Gastrocnemius medialis (tissue), 4 donors: Measurements from ENCODE around the gene FRRS1L.

ENCODE experiments used
- POLR2A ChIP-seq, 2 donors: fragments of 450-650 bp; IDR thresholded peaks; one replicate each; pipeline ENCODE4 v1.6.1; 2017; ENCODE audit warnings: antibody characterized with exemption in 2 of 2, mild to moderate bottlenecking in 2 of 2, moderate library complexity in 2 of 2
- TF ChIP-seq, protein P1 (sequence below), 5 experiments: fragments of 450-650 bp in 3 of 5; fragments of 200-600 bp in 2 of 5; sonication (generic) in 2 of 5; IDR thresholded peaks in 4 of 5; conservative IDR thresholded peaks in 1 of 5; 1 replicate in 4 of 5; 2 replicates in 1 of 5; pipeline ENCODE4 v1.5.1; 2016 to 2019; ENCODE audit warnings: antibody characterized with exemption in 5 of 5, mild to moderate bottlenecking in 3 of 5, moderate library complexity in 3 of 5

DNA sequence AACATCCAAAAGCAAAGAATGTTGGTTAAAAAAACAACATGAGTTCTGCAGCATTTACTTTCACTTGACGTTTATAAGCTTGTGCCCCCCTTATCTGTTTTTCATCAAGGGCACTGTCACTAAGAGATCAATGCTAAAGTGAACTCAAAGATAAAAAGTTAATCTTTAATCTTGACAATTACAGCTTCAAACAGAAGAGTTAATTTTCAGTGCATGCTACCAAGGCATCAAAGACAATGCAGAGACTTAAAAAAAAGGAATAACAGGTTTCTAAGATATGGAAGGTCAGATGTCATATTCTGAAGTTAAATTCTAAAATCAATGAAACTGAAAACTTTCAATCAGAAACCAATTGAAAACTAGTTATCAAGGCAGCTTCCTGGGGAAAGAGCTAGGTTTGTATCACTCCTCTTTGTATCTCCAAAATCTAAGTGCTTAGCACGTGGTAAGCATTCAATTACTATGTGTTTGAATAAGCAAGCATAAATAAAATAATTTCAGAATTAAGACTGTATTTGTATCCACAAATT lies 84.9 kb downstream of the FRRS1L start:
- TF ChIP-seq, protein P1, sequence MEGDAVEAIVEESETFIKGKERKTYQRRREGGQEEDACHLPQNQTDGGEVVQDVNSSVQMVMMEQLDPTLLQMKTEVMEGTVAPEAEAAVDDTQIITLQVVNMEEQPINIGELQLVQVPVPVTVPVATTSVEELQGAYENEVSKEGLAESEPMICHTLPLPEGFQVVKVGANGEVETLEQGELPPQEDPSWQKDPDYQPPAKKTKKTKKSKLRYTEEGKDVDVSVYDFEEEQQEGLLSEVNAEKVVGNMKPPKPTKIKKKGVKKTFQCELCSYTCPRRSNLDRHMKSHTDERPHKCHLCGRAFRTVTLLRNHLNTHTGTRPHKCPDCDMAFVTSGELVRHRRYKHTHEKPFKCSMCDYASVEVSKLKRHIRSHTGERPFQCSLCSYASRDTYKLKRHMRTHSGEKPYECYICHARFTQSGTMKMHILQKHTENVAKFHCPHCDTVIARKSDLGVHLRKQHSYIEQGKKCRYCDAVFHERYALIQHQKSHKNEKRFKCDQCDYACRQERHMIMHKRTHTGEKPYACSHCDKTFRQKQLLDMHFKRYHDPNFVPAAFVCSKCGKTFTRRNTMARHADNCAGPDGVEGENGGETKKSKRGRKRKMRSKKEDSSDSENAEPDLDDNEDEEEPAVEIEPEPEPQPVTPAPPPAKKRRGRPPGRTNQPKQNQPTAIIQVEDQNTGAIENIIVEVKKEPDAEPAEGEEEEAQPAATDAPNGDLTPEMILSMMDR (IDR thresholded peaks at IDR 0.05 in 4 of 5, conservative IDR thresholded peaks at IDR 0.05 in 1 of 5): no peak
- no peak for TF ChIP-seq POLR2A (IDR thresholded peaks at IDR 0.05)
